GM19467 (cell line): ENCODE measurements around the gene CSGALNACT2.
"Not testable (repeated sequence)": the region's sequence is repeated elsewhere in the genome, so short reads cannot be mapped to it uniquely, and the experiment has no call there.

ENCODE experiments used
- ATAC-seq: cut with Tn5 transposase; IDR thresholded peaks from one replicate; pipeline ENCODE4 v1.9.1; 2021; ENCODE audit warnings: mild to moderate bottlenecking, moderate library complexity; ENCODE audit not compliant: unreplicated experiment

CSGALNACT2 gene

GRCh38 chr10:43212043-43212721 is 73.9 kb downstream of the CSGALNACT2 start:
- ATAC-seq = no peak

- ATAC-seq = no peak
These were observed 76.1 kb downstream of the CSGALNACT2 start for GRCh38 chr10:43214071-43214955.

GRCh38 chr10:43214956-43215561 is 76.8 kb downstream of the CSGALNACT2 start:
- ATAC-seq = no peak

GRCh38 chr10:43215758-43216455 is 77.7 kb downstream of the CSGALNACT2 start:
- no peak for ATAC-seq

- ATAC-seq = no peak
These were observed 78.8 kb downstream of the CSGALNACT2 start for GRCh38 chr10:43216931-43217562.

GRCh38 chr10:43217563-43218205 is 79.4 kb downstream of the CSGALNACT2 start:
- ATAC-seq = no peak

- no peak for ATAC-seq
These were observed 80.1 kb downstream of the CSGALNACT2 start for GRCh38 chr10:43218206-43218950.

GRCh38 chr10:43218951-43219837 is 80.9 kb downstream of the CSGALNACT2 start:
- no peak for ATAC-seq

GRCh38 chr10:43219848-43220247 is 81.6 kb downstream of the CSGALNACT2 start:
- ATAC-seq = no peak

GRCh38 chr10:43220251-43220650 is 82.0 kb downstream of the CSGALNACT2 start:
- ATAC-seq = not testable (repeated sequence)

GRCh38 chr10:43220657-43221418 is 82.6 kb downstream of the CSGALNACT2 start:
- ATAC-seq = no peak

GRCh38 chr10:43221419-43222209 is 83.4 kb downstream of the CSGALNACT2 start:
- ATAC-seq = no peak

GRCh38 chr10:43222210-43222720 is 84.0 kb downstream of the CSGALNACT2 start:
- ATAC-seq = no peak

GRCh38 chr10:43223056-43223455 is 84.8 kb downstream of the CSGALNACT2 start:
- no peak for ATAC-seq

GRCh38 chr10:43224321-43224720 is 86.1 kb downstream of the CSGALNACT2 start:
- ATAC-seq = no peak

- no peak for ATAC-seq
These were observed 87.0 kb downstream of the CSGALNACT2 start for GRCh38 chr10:43225004-43225786.
